Activated CD4-positive, alpha-beta T cell treated with anti-CD3 and anti-CD28 coated beads, Interleukin-2, amount 10 ng/mL, durations not matched to agents 7 days and 5 days (primary cell): ENCODE measurements around the gene PML. TPM values are rescaled to one million over a fixed set of nuclear protein-coding genes. Genes with fewer than 3 reads are reported as not detected.
"Not testable (repeated sequence)": the region's sequence is repeated elsewhere in the genome, so short reads cannot be mapped to it uniquely, and the experiment has no call there.

Source experiments
- CTCF ChIA-PET: fragments of 350-600 bp; sonication (Branson Sonifier 250); formaldehyde crosslinking; loops from one replicate; lab custom pipeline; 2021; ENCODE audit warnings: antibody characterized with exemption; lab: Charles Lee
- POLR2A ChIA-PET: fragments of 350-600 bp; sonication (Branson Sonifier 250); formaldehyde crosslinking; loops from one replicate; lab custom pipeline; 2021; ENCODE audit warnings: antibody characterized with exemption; lab: Charles Lee
- DNase-seq: peaks from one replicate; pipeline ENCODE4 v3.0.0-alpha.2; 2020
- H3K27ac Mint-ChIP-seq: one replicate; pipeline ENCODE4 v1.8.0; 2021; ENCODE audit warnings: mild to moderate bottlenecking, moderate library complexity, mixed read lengths
- H3K27me3 Mint-ChIP-seq: one replicate; pipeline ENCODE4 v1.8.0; 2021; ENCODE audit warnings: mixed read lengths
- H3K36me3 Mint-ChIP-seq: one replicate; pipeline ENCODE4 v1.8.0; 2021; ENCODE audit warnings: low read depth, mixed read lengths
- H3K4me1 Mint-ChIP-seq: one replicate; pipeline ENCODE4 v1.8.0; 2021; ENCODE audit warnings: mixed read lengths
- H3K4me3 Mint-ChIP-seq: one replicate; pipeline ENCODE4 v1.8.0; 2021; ENCODE audit warnings: mild to moderate bottlenecking, moderate library complexity, mixed read lengths
- H3K9me3 Mint-ChIP-seq: one replicate; pipeline ENCODE4 v1.8.0; 2021; ENCODE audit warnings: mixed read lengths
- total RNA-seq, 2 experiments: library from RNA; stranded (reverse); gene quantifications; one replicate each; pipeline ENCODE4 v1.2.3, GENCODE V29; 2021

PML gene
- total RNA-seq, 2 experiments from 2014 or later = 118 to 122 TPM

GRCh38 chr15:74063425-74064146, 69.1 kb downstream of the PML start:
- H3K4me1 Mint-ChIP-seq = peaks cover 23% of the 10 kb centered on the region
- H3K27me3 Mint-ChIP-seq, POLR2A ChIA-PET, H3K4me3 Mint-ChIP-seq, DNase-seq, CTCF ChIA-PET, H3K27ac Mint-ChIP-seq, H3K9me3 Mint-ChIP-seq, H3K36me3 Mint-ChIP-seq: not testable (repeated sequence)

- H3K4me1 Mint-ChIP-seq = peaks cover 20% of the 10 kb centered on the region
- H3K27ac Mint-ChIP-seq, H3K4me3 Mint-ChIP-seq, H3K36me3 Mint-ChIP-seq, POLR2A ChIA-PET, DNase-seq, CTCF ChIA-PET, H3K27me3 Mint-ChIP-seq, H3K9me3 Mint-ChIP-seq: not testable (repeated sequence)
These were observed 69.7 kb downstream of the PML start for GRCh38 chr15:74064183-74064582.

- H3K27ac Mint-ChIP-seq, H3K27me3 Mint-ChIP-seq, POLR2A ChIA-PET, H3K4me3 Mint-ChIP-seq, CTCF ChIA-PET, H3K36me3 Mint-ChIP-seq, H3K9me3 Mint-ChIP-seq: not testable (repeated sequence)
- peak; percentile 3 for DNase-seq
- peaks cover 14% of the 10 kb centered on the region for H3K4me1 Mint-ChIP-seq
These were observed 70.3 kb downstream of the PML start for GRCh38 chr15:74064822-74065221.

- POLR2A ChIA-PET, CTCF ChIA-PET: not testable (repeated sequence)
These were observed 71.3 kb downstream of the PML start for GRCh38 chr15:74065684-74066411.

GRCh38 chr15:74071645-74072044, 77.1 kb downstream of the PML start:
- H3K36me3 Mint-ChIP-seq, H3K4me1 Mint-ChIP-seq, DNase-seq, H3K9me3 Mint-ChIP-seq, POLR2A ChIA-PET, H3K27me3 Mint-ChIP-seq, CTCF ChIA-PET, H3K27ac Mint-ChIP-seq, H3K4me3 Mint-ChIP-seq: not testable (repeated sequence)

More at GRCh38 chr15:74065684-74066411, 71.3 kb downstream of the PML start:
- not testable (repeated sequence) for H3K36me3 Mint-ChIP-seq, H3K9me3 Mint-ChIP-seq, H3K4me3 Mint-ChIP-seq, H3K27me3 Mint-ChIP-seq, H3K27ac Mint-ChIP-seq, H3K4me1 Mint-ChIP-seq
- peak; percentile 47 for DNase-seq

- H3K4me1 Mint-ChIP-seq, DNase-seq, H3K4me3 Mint-ChIP-seq, POLR2A ChIA-PET, H3K27me3 Mint-ChIP-seq, H3K36me3 Mint-ChIP-seq, H3K9me3 Mint-ChIP-seq, CTCF ChIA-PET, H3K27ac Mint-ChIP-seq: not testable (repeated sequence)
These were observed 77.6 kb downstream of the PML start for GRCh38 chr15:74072132-74072531.

- DNase-seq = peak; percentile 16
- H3K9me3 Mint-ChIP-seq, POLR2A ChIA-PET, CTCF ChIA-PET, H3K27me3 Mint-ChIP-seq, H3K27ac Mint-ChIP-seq, H3K4me3 Mint-ChIP-seq, H3K4me1 Mint-ChIP-seq, H3K36me3 Mint-ChIP-seq: not testable (repeated sequence)
These were observed 78.3 kb downstream of the PML start for GRCh38 chr15:74072614-74073337.

GRCh38 chr15:74075781-74076180, 81.3 kb downstream of the PML start:
- H3K27me3 Mint-ChIP-seq, H3K4me3 Mint-ChIP-seq, CTCF ChIA-PET, H3K9me3 Mint-ChIP-seq, H3K36me3 Mint-ChIP-seq, H3K4me1 Mint-ChIP-seq, DNase-seq, H3K27ac Mint-ChIP-seq, POLR2A ChIA-PET: not testable (repeated sequence)

- CTCF ChIA-PET, H3K27ac Mint-ChIP-seq, H3K27me3 Mint-ChIP-seq, H3K9me3 Mint-ChIP-seq, DNase-seq, H3K4me1 Mint-ChIP-seq, POLR2A ChIA-PET, H3K36me3 Mint-ChIP-seq, H3K4me3 Mint-ChIP-seq: not testable (repeated sequence)
These were observed 87.9 kb downstream of the PML start, which contains the start of gene GOLGA6A for GRCh38 chr15:74082450-74082849. Gene GOLGA6A (minus strand): TSS chr15:74082550. CDS start chr15:74082509, 41 bp downstream.

GRCh38 chr15:74094567-74094966, 100.1 kb downstream of the PML start:
- H3K27ac Mint-ChIP-seq, CTCF ChIA-PET: not testable (repeated sequence)

GRCh38 chr15:74095610-74096009, 101.1 kb downstream of the PML start:
- DNase-seq, H3K36me3 Mint-ChIP-seq, H3K4me3 Mint-ChIP-seq, H3K27me3 Mint-ChIP-seq, H3K27ac Mint-ChIP-seq, POLR2A ChIA-PET, CTCF ChIA-PET, H3K4me1 Mint-ChIP-seq, H3K9me3 Mint-ChIP-seq: not testable (repeated sequence)

More at GRCh38 chr15:74094567-74094966, 100.1 kb downstream of the PML start:
- H3K27me3 Mint-ChIP-seq, H3K9me3 Mint-ChIP-seq, H3K4me3 Mint-ChIP-seq, H3K4me1 Mint-ChIP-seq, POLR2A ChIA-PET, DNase-seq, H3K36me3 Mint-ChIP-seq: not testable (repeated sequence)

- CTCF ChIA-PET, H3K4me1 Mint-ChIP-seq, DNase-seq, H3K27ac Mint-ChIP-seq, H3K27me3 Mint-ChIP-seq, H3K4me3 Mint-ChIP-seq, H3K36me3 Mint-ChIP-seq, H3K9me3 Mint-ChIP-seq, POLR2A ChIA-PET: not testable (repeated sequence)
These were observed 102.4 kb downstream of the PML start for GRCh38 chr15:74096753-74097474.
